ENCODE data around the gene MFNG.

Gene MFNG

DNA sequence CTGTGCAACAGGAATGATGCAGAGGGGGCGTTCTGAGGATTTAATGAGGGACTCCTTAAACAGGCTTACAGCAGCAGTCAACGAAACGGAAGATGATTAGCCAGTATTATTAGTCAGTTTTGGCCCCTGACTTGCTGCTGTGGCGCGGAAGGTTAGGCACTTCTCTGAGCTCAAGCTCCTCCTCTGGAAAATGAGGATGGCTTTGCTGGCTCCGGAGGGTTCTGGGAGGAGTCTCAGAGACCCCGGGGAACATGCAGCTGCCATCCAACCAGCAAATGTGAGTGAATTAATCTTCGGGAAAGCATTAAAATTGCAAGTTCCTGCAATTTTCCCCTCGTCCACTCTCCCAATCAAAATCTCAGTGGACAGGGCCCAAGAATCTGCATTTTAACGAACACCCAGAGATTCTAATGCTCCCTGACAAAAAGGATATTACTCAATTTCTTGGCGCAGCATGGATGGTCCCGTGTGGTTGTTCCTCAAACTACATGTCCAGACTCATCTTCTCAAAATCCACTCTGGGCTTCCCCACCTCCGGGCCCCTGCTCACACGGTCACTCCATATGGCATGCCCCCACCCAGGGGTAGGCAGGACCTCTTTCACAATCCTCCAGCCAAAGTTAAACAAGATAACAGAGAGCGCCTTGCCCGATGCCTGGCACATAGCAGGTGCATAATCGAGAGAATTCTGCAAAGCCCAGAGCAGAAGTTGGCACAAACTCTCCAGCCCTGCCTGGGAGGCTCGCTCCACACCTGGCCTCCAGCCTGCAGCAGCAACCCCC is 65.3 kb downstream of the MFNG start:
- DNase-seq: no peak

DNA sequence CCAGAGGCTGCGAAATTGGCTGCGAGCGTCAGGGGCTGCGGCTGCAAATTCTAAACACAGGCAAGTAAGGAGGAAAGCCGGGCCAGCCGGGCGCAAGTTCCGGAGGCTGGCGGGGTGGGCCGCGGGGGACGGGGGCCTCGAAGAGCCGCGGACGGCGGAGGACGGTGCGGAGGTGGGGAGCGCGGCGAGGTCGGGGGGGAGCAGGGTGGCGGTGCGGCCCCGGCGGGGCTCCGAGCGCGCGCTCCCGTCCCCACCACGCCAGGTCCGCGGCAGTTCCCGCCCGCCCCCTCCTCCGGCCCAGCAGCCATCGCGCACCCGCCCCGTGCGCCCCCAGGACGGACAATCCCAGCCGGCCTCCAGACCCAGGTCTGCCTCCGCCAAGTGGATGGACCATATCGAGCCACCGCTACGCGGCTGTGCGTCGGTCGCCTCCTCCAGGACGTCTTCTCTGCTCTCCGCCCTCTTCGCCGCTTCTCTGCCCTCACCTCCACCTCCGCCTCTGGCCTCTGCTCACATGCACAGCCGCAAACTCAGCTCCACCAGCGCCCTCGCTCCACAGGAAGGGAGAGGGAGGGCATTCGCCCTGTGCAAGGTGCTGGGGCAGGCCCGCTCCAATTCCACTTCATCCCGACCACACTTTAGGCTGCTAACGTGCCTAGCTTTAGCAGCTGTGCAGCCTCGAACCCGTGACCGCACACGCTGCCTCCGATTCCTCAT is 66.1 kb downstream of the MFNG start:
- no peak for DNase-seq

DNA sequence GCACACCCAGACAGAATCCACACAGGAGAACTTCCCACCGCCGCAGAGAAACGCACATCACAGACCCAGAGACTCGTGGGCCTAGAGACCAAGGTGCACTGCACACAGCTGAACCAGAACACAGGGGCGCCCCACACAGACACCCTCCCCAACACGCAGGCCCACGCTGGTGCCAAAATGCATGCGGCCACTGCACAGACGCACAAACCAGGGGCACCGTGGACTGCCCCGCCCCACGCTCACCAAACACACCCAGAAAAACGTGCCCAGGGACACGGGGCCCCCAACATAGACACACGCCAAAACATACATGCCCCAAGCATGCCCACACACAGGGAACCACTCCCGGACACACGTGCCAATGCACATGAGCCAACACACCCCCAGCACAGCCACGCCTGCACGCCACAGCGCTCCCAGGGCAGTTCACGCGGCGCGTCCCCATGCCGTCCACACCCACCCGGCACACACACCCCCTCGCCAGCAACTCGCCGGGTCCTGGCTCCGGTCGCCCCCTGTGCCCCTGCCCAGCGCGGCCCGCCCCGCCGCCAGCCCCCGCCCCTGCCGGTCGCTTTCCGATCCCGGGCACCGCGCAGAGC is 66.7 kb downstream of the MFNG start:
- DNase-seq: no peak

Data from activated CD4-positive, alpha-beta T cell treated with anti-CD3 and anti-CD28 coated beads, Interleukin-2, amount 50 U/mL, for 1 hour (primary cell).